GM20000 (cell line): ENCODE data around the gene GATA5.

Experiments
- DNase-seq: peaks from one replicate; pipeline ENCODE4 v3.0.0; 2012; ENCODE audit warnings: low spot score
- CTCF ChIP-seq: IDR thresholded peaks from 2 replicates; pipeline ENCODE4 v1.5.1; 2012; ENCODE audit warnings: mild to moderate bottlenecking, control low read depth; ENCODE audit errors: extremely low read depth, missing control alignments

The GATA5 gene

GRCh38 chr20:62451970-62452369, 23.8 kb downstream of the GATA5 start:
- TF ChIP-seq CTCF = no peak

DNA sequence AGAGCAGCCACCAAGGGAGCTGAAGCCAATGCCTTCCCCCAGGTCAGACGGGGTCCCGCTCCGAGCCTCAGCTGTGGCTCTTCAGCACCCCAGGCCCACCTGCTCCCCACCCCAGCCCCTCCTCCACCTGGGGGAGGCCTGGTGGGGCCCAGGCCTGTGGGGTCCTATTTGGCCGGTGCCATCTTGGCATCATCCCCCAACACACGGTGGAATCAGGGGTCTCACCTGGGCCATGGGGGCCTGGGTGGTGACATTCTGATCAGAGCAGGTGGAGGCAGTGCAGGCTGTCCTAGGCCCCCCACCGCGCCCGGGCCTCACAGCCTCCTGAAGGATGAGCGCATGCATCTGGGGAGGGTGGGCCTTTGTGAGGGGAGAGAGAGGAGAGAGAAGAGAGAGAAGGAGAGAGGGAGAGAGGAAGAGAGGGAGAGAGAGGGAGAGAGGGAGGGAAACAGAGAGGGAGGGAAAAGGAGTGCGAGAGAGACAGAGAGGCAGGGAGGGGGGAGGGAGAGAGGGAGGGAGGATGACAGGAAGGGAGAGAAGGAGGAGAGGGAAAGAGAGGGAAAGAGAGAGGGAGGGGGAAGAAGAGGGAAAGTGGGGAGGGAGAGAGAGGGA, 24.5 kb downstream of the GATA5 start:
- TF ChIP-seq CTCF = no peak
- DNase-seq = no peak

More at GRCh38 chr20:62451970-62452369, 23.8 kb downstream of the GATA5 start:
- DNase-seq = no peak

DNA sequence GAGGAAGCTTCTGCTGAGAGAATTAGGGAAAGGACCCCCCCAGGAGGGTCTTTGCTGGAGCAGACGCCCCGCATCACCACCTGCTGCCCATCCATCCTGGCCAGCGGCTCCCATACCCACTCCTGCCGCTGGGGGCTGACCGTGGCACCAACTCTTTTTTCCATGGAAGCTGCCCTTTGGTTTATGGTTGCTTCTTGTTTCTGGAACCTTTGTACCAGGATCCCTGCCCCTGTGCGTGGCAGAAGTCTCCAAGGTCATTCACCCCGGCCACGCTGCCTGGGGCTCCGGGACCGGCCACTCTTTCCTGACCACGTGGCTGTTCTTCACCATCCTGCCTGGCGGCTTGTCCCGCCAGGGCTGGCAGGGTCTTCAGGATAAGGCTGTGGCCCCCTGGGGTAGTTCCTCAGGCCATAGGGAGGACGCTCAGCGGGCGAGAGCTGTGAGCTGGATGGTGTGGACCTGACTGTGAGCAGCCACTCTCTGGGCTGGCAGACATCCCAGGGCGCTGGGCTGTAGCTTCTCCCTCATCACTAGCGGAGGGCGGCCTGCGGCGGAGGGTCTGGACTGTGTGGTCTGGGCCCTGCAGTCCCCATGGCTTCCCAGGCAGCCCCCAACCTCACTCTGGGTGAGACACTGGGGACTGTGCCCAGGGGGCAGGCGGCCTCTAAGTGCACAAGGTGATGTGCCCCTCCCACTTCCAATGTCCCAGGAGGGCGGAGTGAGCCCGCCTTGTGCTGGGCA, 25.7 kb downstream of the GATA5 start:
- DNase-seq = no peak
- TF ChIP-seq CTCF = no peak

DNA sequence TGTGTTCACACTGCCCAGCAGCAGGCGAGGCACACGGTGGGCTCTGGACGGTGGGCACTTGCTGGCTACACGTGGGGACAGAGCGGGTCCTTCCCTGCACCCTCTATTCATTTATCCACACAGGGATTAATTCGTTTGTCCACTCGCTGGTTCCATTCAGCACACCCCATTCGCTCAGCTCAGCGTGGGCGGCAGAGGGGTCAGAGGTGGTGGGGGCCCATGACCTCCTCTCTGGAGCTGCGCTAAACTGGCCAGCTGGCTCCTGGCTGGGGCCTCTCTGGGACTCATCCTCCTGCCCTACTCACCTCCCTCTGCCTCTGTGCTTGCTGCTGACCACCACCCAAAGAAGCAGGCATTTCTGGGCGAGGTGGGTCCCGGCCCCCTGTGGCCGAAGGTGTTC, 27.0 kb downstream of the GATA5 start:
- DNase-seq = no peak
- TF ChIP-seq CTCF = no peak

GRCh38 chr20:62448038-62448437, 27.8 kb downstream of the GATA5 start:
- no peak for DNase-seq
- TF ChIP-seq CTCF = no peak

DNA sequence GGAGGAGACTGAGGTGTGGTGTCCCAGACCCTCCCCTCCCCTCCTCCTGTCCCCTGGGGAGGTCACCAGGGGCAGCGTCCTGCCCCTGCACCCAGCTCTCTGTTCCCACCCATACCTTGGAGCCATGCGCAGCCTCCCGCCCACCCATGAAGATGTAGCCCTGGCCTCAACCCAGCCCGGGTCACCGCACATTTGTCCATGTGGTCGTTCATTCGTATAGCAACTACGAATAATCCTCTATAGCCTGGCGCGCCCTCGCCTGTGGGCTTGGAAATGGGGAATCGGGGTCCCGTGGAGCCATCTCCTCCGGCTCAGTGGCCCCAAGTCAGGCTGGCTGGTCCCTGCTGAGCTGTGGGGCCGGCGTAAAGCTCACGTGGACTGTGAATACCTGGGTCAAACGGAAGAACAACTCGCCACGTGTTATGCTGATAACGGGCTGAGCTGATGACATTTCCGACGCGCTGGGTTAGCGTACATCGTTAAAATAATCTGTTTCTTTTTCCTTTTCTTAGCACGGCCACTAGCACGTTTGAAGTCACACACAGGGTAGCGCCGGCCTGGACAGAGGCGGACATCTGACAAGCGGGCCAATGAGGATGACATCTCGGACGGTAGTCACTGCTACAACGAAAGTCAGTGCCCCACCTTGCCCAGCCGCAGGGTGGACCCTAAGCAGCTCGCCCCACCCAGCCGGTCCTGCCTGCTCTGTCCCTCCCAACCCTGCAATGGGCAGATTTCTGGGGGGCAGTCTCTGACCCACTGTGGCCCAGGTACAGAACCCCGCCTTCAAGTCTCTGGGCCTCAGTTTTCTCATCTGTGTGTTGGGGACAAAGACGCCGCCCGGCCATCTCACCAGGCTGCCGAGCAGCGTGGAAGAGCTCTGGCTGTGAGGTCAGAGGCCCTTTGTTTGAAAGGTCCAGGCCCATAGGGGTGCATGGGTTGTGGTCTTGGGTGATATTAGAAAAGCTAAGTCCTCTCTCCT, 28.6 kb downstream of the GATA5 start:
- TF ChIP-seq CTCF = no peak
- DNase-seq = no peak

- no peak for TF ChIP-seq CTCF
- DNase-seq = no peak
These were observed 29.3 kb downstream of the GATA5 start for GRCh38 chr20:62446481-62446880.
